HG02884 (cell line): ENCODE data around the gene SLC5A3.

Experiments used
- ATAC-seq: cut with Tn5 transposase; IDR thresholded peaks from one replicate; pipeline ENCODE4 v1.9.1; 2021; ENCODE audit warnings: mild to moderate bottlenecking, moderate library complexity; ENCODE audit not compliant: unreplicated experiment

The SLC5A3 gene

DNA sequence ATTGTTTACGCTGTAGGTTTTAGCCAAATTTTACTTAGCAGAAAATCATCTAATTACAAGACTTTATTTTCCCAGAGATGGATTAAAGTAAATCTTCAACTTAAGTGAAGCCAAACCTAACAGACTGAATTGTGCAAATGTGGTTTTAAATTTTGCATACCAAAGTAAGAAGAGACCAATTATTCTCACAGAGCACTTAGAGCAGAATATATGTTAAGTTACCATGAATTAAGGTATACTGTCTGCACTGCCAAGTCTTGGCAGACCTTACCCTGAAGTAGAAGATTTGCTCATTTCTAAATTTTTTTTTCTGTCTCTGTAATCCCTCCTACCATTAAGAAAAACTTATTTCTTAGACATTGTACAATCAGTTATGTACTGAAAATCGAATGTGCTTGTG, 24.1 kb downstream of the SLC5A3 start:
- no peak for ATAC-seq

DNA sequence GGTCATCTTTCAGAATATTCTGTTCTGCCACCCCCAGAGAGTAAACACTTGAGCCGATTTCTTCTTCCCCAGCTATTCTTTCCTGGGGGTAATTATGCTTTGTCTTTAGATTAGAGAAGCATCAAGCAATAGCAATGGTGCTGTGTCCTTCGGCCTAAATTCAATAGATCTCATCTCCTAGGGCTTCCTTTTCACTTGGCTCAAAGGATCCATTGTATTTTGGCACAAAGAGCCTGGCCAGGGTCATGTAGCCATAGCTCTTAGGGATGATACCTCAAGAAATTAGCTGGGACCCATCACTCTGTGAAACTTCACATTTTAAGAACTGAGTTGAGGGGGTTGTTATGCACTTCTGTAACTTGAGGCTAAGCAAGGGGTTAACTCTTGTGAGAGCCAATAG, 27.0 kb downstream of the SLC5A3 start:
- ATAC-seq, result no peak

DNA sequence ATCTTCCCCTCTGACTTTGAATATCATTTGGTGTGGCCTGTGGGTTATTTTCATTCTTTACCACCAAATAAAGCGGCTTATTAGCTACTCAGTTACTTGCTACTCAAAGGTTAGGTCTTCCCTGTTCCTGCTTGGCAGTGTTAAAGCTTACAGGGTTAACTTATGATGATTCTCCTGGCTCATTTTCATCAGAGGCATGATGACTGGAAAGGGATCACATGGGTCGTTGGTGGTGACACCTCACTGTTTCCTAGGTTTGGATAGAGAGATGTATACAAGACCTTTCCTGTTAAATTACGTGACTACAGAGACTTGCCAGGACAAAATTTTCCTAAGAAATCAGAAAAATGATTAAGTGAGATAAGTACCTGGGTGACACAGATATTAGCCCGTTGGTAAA, 27.4 kb downstream of the SLC5A3 start:
- no peak for ATAC-seq

DNA sequence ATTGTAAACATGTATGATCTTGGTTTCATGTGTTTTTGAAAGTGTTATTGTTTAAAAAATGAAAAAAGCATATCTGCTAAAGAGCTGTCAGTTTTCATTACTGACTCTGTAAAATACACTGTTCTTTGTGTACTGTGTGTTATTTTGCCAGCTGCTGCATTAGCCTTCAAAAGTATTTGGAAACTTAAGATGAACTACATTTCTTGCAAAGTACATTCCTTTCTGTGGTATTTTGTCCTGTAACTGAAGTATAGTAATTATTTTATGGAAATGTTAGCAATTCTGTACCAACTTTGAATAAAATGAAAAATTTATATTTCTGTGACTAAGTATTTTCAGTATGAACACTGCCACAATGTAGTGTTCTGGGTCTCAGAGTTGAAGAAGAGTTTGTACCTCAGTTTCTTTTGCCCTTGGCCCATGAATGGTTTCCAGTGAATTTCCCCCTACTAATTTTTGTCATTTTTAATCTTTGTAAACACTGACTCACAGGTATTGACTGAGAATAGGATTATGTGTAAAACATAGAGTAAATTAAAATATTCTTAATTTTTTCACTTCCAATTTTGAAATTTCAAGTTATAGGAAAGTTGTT, 32.7 kb downstream of the SLC5A3 start:
- ATAC-seq, result no peak

DNA sequence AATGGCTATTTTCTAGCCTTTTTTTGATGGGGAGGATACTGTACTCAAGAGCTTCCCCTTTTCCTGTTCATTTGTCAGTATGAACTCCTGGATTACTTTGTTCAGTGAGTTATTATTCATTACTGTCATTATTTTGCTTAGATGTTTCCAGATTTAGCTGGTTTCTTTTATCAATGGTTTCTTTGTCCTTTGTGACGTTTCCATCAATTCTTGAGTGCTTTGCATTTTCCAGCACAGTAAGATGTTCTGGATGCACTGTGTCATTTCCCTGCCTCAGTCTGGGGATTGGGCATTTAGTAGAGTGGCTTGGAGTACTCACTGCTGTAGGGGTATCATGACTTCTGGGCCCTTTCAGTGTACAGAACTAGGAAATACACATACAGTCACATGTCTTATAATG, 34.2 kb downstream of the SLC5A3 start:
- no peak for ATAC-seq

DNA sequence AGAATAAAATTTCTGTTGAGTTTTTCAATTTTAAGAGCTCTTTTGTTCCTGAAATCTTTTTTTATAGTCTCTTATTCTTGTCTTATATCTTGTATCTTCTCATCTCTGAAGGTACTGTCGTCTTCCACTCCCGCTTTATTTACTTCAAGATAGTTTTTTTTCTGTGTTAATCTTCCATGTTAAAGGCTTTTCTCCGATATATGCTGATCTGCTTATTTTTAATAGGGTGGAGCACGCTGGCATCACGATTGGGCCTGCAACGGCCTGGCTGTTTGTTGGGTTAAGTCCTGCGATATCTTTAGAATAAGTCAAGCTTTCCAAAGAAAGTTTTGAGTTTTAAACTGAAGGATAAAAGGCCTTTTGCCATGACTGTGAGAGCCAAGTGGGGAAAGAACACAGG, 35.7 kb downstream of the SLC5A3 start:
- ATAC-seq, result no peak

DNA sequence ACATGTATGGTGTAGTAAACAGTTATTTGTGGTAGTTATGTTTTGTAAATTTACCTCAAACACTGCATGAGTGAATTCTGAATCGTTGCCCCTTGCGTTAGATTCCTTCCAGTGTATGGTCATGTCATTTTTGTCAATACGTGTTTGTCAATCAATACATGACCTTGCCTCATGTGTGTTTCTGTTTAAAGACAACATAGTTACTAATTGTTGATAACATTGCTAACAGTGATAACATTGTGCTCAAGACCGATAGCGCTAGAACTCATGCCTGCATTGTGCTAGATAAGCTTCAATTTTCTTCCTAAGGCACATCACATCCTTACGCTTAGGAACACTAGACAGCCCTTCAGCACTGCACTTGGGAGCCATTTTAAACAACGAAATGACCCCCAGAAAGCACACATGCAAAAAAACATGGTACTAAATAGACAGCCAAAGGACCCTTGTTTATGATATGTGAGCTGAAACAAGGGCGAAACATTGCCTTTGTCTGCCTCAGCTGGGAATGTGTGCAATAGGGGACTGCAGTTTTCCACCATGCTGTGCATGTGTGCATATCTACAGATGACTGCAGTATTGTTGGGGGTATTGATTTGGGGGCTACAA, 37.3 kb downstream of the SLC5A3 start:
- ATAC-seq, result no peak

DNA sequence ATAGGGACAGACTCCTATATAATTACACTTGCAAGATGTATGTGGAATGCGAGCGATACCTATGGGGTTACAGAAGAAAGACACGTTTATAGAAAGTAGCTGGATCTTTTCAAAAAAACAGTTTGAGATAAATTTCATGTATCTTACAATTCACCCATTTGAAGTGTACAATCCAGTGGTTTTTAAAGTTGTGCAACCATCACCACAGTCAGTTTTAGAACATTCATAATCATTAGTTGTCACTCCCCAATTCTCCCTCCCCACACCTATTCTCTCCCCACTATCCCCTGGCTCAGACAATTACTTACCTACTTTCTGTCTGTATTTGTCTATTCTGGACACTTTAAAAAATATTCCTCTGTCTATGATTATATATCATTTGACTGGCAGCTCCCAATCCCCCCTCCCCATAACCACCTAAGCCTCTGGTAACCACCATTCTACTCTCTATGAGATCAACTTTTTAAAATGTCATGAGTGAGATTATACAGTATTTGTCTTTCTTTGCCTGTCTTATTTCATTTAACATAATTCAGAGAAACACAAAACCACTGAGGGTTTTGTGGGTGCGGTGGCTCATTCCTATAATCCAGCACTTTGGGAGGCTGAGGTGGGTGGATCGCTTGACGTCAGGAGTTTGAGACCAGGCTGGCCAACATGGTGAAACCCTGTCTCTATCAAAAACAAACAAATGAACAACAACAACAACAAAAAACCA, 39.1 kb downstream of the SLC5A3 start:
- ATAC-seq, result no peak

DNA sequence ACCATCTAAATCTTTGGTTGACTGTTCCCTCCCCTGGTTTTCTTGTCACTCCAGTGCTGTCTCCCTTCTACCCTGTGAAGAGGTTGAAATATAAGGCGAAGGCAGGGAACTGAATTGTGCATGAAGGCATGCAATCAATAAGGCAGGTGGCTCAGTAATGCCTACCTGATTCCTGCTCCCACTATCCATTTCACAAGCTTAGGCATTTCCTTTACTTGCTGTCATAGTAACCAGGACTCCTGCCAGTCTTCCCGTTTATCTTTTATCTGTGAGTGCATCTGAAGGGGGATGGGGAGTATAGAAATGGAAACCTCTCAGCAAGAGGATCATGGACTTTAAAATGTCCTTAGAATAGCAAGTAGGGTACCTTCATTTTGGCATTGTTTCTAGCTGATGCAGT, 40.5 kb downstream of the SLC5A3 start:
- ATAC-seq, result no peak

DNA sequence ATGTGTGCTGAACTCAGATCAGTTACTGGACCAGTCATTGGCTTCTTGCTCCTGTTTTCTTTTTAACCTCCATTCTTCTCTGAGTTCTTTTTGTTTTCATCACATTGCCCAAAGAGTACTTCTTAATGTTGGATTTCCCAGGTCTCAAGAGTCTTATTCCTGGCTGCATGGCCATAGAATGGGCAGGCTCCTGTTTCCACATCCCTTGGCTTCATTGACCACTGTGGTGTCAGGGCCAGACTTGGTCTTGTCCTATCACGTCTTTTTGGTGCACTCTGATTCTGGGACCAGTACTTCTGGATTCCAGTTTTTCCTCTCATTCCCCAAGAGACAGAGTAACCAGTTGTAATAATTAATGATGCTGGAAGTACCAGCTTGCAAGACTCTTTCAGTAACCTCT, 41.8 kb downstream of the SLC5A3 start:
- no peak for ATAC-seq

DNA sequence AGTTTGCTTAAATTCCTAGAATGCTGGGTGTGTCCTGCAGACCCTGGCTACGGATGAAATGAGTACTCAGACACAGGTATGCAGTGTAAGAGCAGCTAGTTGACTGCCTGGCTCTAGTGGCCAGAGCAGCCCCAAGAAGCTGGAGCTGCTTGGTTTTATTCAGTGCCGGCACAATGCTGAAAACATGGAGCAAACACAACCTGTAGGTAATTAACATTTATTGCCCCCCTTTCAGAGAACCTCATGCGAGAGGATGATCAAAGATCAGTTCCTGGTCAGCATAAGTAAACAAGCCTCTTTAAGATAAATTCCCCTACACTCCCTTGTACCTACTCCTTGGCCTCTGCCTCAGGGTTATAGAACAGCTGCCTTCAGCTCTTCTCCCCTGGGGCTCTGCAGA, 43.2 kb downstream of the SLC5A3 start:
- no peak for ATAC-seq

DNA sequence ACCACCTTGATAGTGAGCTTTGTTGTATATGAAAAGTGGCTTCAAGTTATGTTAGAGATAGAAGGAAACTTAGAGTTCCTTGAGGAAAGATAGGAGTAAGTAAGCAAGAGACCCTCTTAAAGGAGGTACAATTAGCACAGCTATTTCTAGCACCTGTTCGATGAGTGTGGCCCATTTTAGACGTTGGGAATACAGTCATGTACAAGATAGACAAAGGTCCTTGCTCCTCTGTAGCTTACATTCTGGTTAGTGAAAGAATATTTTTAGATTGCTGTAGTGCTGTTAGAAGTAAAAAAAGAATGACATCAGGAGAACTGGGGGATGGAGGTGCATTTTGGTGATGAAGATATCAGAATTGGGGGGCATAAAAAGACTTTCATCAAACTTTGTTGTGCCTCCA, 47.5 kb downstream of the SLC5A3 start:
- ATAC-seq, result no peak

DNA sequence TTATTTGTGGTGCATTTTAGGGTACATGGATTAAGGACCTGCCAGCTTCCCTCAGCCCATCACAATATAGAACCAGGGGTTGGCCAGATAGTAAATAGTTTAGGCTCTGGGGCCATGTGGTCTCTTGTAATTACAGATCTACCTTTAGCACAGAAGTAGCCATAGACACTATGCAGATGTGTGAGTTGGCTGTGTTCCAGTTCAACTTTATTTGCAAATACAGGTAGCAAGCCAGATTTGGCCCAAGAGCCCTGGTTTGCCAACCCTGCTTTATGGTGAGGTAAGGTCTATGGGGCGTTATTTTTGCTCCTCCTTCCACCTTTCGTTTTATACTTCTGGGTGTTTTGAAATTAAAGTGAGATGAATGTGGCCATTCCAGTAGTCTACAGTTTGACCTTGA, 48.7 kb downstream of the SLC5A3 start:
- ATAC-seq, result no peak
